GM04503 (cell line): ENCODE results near the gene SARM1.

Experiments used
- DNase-seq: peaks from one replicate; pipeline ENCODE4 v3.0.0-alpha.2; 2012; ENCODE audit warnings: low read depth

The SARM1 gene

DNA sequence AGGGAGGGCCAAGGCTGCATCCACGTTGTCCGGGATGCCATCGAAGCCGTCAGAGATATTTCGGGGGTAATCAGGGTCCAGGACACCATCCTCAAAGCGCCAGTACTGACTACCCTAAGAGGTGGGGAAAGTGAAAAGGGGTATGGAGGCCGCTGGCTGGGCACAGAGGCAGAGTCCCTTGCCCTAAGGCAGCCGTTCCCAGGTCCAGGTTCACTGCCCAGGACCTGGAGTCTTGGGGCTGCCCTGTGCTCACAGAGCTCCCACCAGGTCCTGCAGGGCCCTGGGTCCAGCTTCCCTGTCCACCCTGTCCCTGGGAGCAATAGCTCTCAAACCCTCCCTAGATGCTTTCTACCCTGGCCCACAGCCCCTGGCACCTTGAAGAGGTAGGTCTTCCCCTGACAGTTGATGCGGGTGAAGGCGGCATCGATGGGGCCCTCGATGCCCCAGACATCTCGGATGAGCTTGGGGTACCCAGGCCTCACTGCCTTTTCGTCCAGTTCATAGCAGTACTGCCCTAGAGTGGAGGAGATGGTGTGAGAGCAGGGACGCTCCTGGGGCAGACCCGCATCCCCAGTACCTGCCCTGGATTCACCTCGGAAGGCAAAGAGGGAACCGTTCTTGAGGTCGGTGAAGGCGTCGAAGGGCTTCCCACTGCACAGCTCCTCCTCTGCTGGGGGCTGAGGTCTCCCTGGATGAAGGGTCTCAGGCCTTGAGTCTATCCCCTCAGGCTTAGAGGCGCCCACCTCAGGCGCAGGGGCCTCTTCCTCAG is 2.4 kb upstream of the SARM1 start:
- no peak for DNase-seq

DNA sequence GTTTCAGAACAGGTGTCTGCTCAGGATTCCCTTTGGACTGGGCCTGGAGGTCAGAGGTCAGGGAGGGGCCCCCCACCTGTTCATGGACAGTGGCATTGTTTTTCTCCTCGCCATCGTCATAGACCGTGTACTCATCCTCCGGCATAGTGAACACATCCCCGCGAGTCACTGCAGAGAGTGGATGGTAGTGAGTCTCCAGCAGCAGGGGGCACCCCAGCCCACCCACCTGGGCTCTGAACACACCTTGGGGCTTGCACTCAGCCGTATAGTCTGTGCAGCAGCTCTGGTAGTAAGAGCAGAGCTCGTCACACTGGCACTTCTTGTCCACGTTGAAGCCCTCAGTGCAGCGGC is 1.8 kb upstream of the SARM1 start:
- no peak for DNase-seq

- no peak for DNase-seq
Observed at GRCh38 chr17:28370035-28370743, 1.3 kb upstream of the SARM1 start, which contains the start of gene VTN. VTN (minus strand) TSS chr17:28370307; CDS start chr17:28370203, 104 bp downstream.

DNA sequence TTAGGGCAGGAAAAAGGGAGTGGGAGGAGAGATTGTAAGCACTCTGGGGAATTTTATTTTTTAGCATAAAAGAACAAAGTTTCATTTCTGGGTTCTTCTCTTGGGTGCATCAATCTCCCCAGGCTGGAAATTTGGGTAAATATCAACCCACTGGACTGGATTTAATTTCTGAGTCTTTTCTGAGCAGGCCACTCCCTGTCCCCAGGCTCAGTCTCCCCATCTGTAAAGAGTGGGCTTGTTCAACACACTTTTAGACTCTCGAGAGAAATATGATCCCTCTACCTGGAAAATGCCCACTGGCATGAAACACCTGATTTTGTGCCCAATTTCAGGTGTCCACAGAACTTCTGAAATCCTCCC is 770 bp upstream of the SARM1 start:
- no peak for DNase-seq

- DNase-seq: no peak
Observed at GRCh38 chr17:28372203-28372944, 880 bp downstream of the SARM1 start.

- no peak for DNase-seq
Observed at GRCh38 chr17:28372945-28373274, 1.4 kb downstream of the SARM1 start.

DNA sequence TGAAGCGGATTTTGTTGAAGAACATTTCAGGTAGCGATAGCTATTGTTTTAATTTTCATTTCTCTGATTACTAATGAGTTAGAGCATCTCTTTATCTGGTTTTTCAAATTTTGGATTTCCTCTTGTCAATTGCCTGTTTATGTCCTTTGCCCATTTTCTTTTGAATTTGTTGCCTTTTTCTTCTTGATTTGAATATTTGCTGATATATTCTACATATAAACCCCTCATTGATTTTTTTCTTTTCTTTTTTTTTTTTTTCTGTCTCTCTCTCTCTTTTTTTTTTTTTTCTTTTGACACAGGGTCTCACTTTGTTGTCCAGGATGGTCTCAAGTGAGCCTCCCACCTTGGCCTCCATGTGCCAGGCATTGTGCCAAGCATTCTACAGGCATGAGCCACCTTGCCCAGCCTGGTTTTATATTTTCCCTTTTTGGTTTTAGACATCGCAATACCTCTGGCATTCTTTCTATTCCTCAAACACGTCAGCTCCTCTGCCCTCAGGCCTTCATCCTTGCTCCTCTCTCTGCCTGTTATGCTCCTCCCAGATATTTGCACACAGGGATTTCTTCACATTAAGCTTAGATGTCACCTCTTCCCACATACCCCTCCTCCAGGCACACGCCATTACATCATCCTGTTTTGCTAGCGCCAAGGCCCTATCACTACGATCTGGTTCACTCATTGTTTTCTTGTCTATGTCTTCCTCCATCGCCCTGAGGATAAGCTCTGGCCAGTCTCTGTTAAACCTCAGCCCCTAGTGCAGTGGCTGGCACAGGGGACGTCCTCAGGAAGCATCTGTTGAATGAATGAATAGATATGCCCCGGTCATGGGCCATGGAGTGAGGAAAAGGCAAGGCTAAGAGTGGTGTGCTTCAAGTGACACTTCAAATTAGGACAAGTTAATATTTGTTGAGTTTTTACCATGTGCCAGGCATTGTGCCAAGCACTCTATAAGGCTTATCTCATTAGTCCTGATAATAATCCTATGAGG is 8.6 kb downstream of the SARM1 start:
- DNase-seq: no peak

GRCh38 chr17:28381141-28381825 is 9.8 kb downstream of the SARM1 start:
- DNase-seq: no peak

GRCh38 chr17:28384281-28385036 is 13.0 kb downstream of the SARM1 start:
- no peak for DNase-seq

DNA sequence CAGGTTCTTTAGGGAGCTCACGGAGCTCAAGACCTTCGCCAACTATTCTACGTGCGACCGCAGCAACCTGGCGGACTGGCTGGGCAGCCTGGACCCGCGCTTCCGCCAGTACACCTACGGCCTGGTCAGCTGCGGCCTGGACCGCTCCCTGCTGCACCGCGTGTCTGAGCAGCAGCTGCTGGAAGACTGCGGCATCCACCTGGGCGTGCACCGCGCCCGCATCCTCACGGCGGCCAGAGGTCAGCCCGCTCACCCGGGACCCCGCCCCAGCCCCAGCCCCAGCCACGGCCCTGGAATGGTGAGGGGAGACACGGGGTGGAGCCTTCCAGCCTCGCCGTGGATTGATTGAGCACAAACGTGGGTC is 13.5 kb downstream of the SARM1 start:
- no peak for DNase-seq

GRCh38 chr17:28385406-28385805 is 13.9 kb downstream of the SARM1 start:
- DNase-seq: no peak

DNA sequence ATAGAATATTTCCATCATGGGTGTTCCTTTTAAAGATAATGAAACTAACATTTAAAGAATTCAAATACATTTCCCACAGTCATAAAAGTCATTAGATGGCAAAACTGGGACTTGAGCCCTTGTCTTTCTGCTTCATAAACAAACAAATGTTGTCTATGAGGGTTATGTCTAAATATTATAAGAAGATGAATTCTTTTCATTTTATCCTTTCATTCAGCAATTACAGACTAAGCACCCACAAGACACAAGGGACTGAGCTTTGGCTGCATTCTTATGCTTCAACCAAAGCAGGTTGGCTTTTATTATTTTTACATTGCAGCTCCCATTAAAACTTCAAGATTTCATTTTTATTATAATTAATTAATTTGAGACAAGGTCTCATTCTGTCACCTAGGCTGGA is 14.9 kb downstream of the SARM1 start:
- DNase-seq: no peak

- DNase-seq: no peak
Observed at GRCh38 chr17:28388106-28388505, 16.6 kb downstream of the SARM1 start.

- no peak for DNase-seq
Observed at GRCh38 chr17:28390141-28390540, 18.6 kb downstream of the SARM1 start.

- no peak for DNase-seq
Observed at GRCh38 chr17:28390563-28390962, 19.1 kb downstream of the SARM1 start.

GRCh38 chr17:28390984-28391383 is 19.5 kb downstream of the SARM1 start:
- DNase-seq: no peak

DNA sequence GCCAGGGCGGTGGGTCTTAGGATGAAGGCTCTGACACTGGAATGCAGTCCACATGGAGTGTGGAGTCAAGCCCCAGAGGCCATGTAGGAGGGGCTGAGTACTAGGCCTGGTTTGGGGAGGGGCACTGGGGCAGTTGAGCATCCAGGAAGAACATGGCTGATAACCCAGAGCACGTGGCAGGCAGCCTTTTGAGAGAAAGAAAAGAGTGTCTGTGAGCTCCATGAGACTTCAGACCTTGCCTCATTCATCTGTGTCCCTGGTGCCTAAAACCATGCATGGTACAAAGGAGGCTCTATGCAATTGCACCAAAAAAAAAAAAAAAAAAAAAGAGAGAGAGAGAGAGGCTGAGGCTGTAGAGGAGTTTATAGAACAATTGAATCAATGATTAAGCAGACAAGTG is 19.9 kb downstream of the SARM1 start:
- no peak for DNase-seq

DNA sequence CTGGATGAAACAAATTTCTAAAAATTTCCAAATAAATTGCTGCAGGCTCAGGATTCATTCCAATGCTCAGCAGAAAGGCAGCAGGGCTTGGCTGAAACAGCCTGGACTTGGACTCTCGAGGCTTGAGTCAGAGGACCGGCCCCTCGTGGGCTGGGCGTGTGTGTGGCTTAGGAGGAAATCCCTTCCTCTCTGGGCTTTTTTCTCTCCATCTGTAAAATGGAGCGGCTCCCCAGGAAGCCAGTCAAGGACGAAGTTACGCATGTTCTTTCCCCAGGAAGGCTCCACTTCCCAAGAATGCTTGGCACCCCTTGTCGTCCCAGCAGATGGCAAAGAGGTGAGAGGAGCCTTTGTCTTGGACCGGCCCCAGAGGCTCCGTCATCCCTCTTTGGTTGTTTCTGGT is 21.0 kb downstream of the SARM1 start:
- no peak for DNase-seq

DNA sequence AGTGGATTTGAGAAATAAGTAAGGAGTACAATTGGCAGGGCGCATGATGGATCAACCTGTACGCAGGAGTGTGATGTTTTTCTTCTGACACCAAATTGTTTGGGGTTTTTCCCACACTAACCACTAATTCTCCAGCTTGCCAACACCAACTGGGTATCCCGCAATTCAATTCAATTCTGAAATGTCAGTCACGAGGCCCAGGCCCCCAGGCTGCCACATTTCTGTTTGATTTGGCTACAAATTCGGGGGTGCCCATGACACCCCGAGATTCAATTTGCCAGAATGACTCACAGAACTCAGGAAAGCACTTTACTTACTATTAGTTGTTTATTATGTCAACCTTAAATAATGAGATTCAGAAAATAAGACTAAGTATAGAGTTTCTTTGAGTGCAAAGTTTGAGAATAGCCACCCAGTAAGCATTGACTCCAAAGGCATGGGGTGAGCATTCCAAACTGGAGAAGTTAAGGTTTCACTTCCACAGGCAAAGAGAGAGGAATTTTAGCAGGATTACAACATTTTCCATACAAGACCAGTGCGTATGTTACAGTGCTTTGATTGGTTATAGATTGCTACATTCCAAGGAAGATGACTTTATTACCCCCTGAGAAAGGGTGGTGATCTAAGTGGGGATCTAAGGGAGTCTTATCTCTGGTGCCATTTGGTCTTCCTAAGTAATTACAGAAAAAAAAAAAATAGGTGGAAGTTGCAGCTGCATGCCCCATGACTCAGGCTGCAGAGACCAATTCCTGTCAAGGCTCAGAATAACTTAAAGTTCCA is 23.0 kb downstream of the SARM1 start:
- no peak for DNase-seq

GRCh38 chr17:28395426-28395825 is 23.9 kb downstream of the SARM1 start:
- DNase-seq: no peak
